CD4-positive, alpha-beta T cell treated with Interleukin-4 for 1 hour (primary cell): ENCODE results near the gene HEPACAM2.

ENCODE experiments used
- DNase-seq, 2 donors: peaks; one replicate each; pipeline ENCODE4 v3.0.0-alpha.2; 2020 to 2022

The HEPACAM2 gene

GRCh38 chr7:93146472-93147141 lies 79.7 kb downstream of the HEPACAM2 start:
- DNase-seq = peak in 1 of 2 donors; percentile 7

DNA sequence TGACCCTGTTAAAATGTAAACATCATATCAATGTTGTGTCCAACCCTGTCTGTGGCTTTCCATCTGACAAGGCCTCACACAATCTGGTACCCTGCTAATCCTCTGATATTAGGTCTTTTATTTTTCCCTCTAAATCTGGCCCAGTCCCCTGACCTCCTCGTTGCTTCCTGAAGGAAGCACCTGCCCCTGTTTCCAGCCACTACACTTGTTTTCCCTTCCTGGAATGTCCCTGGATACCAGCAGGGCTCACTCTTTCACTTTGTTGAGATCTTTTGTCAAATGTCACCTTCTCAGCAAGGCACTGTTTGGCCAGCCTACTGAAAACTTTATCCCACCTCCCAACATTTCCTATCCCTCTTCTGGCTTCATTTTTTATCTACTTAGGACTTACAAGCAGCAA lies 80.2 kb downstream of the HEPACAM2 start:
- no peak for DNase-seq

- DNase-seq = peak; percentile 5 to 18
Observed at GRCh38 chr7:93145354-93145753, 80.9 kb downstream of the HEPACAM2 start.

GRCh38 chr7:93142127-93142526 lies 84.1 kb downstream of the HEPACAM2 start:
- no peak for DNase-seq

DNA sequence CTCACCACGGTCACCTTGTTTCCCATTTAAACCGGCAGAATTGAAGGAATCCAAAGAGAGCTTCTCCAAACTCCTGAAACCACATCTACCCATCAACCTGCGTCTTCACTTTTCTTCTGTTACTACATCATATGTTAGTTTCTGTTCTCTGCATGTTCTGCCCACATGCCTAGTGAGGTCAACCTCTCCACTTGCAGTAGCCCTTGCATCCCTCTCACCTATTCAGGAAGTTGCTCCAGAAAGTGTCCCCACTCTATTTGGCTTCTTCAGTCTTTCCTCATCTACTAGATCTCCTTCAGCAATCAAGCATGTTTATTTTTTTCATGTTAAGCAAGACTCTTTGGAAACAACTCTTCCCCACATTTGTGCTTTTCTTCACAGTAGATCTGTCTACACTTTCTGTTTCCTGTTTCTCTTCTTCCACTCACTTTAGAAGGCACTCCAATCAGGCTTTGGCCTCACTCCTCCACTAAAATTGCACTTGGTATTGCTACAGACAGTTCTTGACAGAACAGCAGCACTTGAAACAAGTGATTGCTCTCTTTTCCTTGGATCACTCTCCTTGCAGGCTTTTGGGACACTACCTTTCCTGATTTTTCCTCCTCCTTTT lies 85.6 kb downstream of the HEPACAM2 start:
- no peak for DNase-seq

GRCh38 chr7:93138576-93138975 lies 87.7 kb downstream of the HEPACAM2 start:
- no peak for DNase-seq
